Gastrocnemius medialis (tissue), 4 donors: ENCODE measurements around the gene PSMC1. TPM values are rescaled to one million over a fixed set of nuclear protein-coding genes. Genes with fewer than 3 reads are reported as not detected.
A peak's percentile ranks its signal among the peaks of the same experiment; 100 is the strongest.

Experiments used
- ATAC-seq, 2 donors: fragments of 150-250 bp; one replicate each; pipeline ENCODE4 v1.9.1; 2016
- DNase-seq, 2 donors: peaks; one replicate each; pipeline ENCODE4 v3.0.0-alpha.2; 2019
- H3K27ac ChIP-seq, 4 donors: fragments of 200-600 bp; sonication (generic); 1 replicate in 1 of 4; 2 replicates in 3 of 4; pipeline ENCODE4 v1.5.1; 2016 to 2018; ENCODE audit warnings: mild to moderate bottlenecking in 2 of 4, moderate library complexity in 1 of 4
- H3K27me3 ChIP-seq, 3 donors: fragments of 200-600 bp; sonication (generic) in 2 of 3; 1 replicate in 1 of 3; 2 replicates in 2 of 3; pipeline versions ENCODE4 v1.5.1 to v1.6.0; 2016 to 2019; ENCODE audit warnings: mild to moderate bottlenecking in 1 of 3, moderate library complexity in 1 of 3
- H3K36me3 ChIP-seq, 2 donors: fragments of 200-600 bp; sonication (generic) in 1 of 2; one replicate each; pipeline ENCODE4 v1.5.1; 2017 to 2018
- H3K4me1 ChIP-seq, 2 donors: fragments of 200-600 bp; sonication (generic) in 1 of 2; one replicate each; pipeline ENCODE4 v1.5.1; 2016 to 2017; ENCODE audit warnings: mild to moderate bottlenecking in 2 of 2
- H3K4me3 ChIP-seq, 4 donors: fragments of 200-600 bp; sonication (generic) in 3 of 4; 1 replicate in 1 of 4; 2 replicates in 3 of 4; pipeline ENCODE4 v1.5.1; 2016 to 2019; ENCODE audit warnings: mild to moderate bottlenecking in 2 of 4
- H3K9me3 ChIP-seq, 3 donors: fragments of 200-600 bp; sonication (generic) in 2 of 3; 1 replicate in 1 of 3; 2 replicates in 2 of 3; pipeline ENCODE4 v1.5.1; 2016 to 2019
- POLR2A ChIP-seq, 2 donors: fragments of 450-650 bp; IDR thresholded peaks; one replicate each; pipeline ENCODE4 v1.6.1; 2017; ENCODE audit warnings: antibody characterized with exemption in 2 of 2, mild to moderate bottlenecking in 2 of 2, moderate library complexity in 2 of 2
- in situ Hi-C, 4 donors: fragments of 200-750 bp; cut with MboI; loops; one replicate each; pipeline versions ENCODE4 v1.15.0 to v1.8.0; 2017; ENCODE audit warnings: low sequenced_read_pairs in 4 of 4
- intact Hi-C: fragments of 100-400 bp; cut with DNase I; formaldehyde crosslinking; loops from one replicate; pipeline ENCODE4 v1.15.1; 2023; ENCODE audit warnings: low total_unique reads
- total RNA-seq, 4 donors: library from RNA; depleted of rRNA; stranded (reverse); fragments of >200 nt; gene quantifications; one replicate each; pipeline versions ENCODE4 v1.1.0 to v1.2.3, GENCODE V29; 2016
- TF ChIP-seq, protein P1 (sequence below), 5 experiments: fragments of 450-650 bp in 3 of 5; fragments of 200-600 bp in 2 of 5; sonication (generic) in 2 of 5; IDR thresholded peaks in 4 of 5; conservative IDR thresholded peaks in 1 of 5; 1 replicate in 4 of 5; 2 replicates in 1 of 5; pipeline ENCODE4 v1.5.1; 2016 to 2019; ENCODE audit warnings: antibody characterized with exemption in 5 of 5, mild to moderate bottlenecking in 3 of 5, moderate library complexity in 3 of 5

PSMC1 gene
- total RNA-seq, 4 donors from 2014 or later: 374 to 642 (median 528) TPM

- Histone ChIP-seq H3K27me3 (no peaks in the 10 kb centered on the region), H3K4me3 (no peak overlapping the region), H3K27ac (no peak overlapping the region), H3K9me3 (no peaks in the 10 kb centered on the region), H3K4me1 (no peaks in the 10 kb centered on the region), H3K36me3 (peaks cover 0 to 94% of the 10 kb centered on the region in 2 donors)
- intact Hi-C loops: no loop called here
- TF ChIP-seq POLR2A (IDR thresholded peaks at IDR 0.05): no peak
- TF ChIP-seq, protein P1, sequence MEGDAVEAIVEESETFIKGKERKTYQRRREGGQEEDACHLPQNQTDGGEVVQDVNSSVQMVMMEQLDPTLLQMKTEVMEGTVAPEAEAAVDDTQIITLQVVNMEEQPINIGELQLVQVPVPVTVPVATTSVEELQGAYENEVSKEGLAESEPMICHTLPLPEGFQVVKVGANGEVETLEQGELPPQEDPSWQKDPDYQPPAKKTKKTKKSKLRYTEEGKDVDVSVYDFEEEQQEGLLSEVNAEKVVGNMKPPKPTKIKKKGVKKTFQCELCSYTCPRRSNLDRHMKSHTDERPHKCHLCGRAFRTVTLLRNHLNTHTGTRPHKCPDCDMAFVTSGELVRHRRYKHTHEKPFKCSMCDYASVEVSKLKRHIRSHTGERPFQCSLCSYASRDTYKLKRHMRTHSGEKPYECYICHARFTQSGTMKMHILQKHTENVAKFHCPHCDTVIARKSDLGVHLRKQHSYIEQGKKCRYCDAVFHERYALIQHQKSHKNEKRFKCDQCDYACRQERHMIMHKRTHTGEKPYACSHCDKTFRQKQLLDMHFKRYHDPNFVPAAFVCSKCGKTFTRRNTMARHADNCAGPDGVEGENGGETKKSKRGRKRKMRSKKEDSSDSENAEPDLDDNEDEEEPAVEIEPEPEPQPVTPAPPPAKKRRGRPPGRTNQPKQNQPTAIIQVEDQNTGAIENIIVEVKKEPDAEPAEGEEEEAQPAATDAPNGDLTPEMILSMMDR (IDR thresholded peaks at IDR 0.05 in 4 of 5, conservative IDR thresholded peaks at IDR 0.05 in 1 of 5): no peak
- no peak for ATAC-seq
- no peak for DNase-seq
- in situ Hi-C loops: loop anchor here in 2 of 4 donors (25.0 kb wide), 1 partner anchor 304 kb away; the partner anchor contains the start of genes EFCAB11 (in 2 of the 2) and TDP1 (in 2 of the 2)
Observed at GRCh38 chr14:90266441-90267154, 10.2 kb downstream of the PSMC1 start.

GRCh38 chr14:90268420-90268819, 12.1 kb downstream of the PSMC1 start:
- H3K36me3 ChIP-seq: peaks cover 0 to 96% of the 10 kb centered on the region in 2 donors
- no peaks in the 10 kb centered on the region for H3K4me1 ChIP-seq
- DNase-seq: no peak
- TF ChIP-seq POLR2A (IDR thresholded peaks at IDR 0.05): no peak
- TF ChIP-seq, protein P1 (IDR thresholded peaks at IDR 0.05 in 4 of 5, conservative IDR thresholded peaks at IDR 0.05 in 1 of 5): no peak
- intact Hi-C loops: no loop called here
- in situ Hi-C loops: loop anchor here in 2 of 4 donors (25.0 kb wide), 1 partner anchor 306 kb away; the partner anchor contains the start of genes EFCAB11 (in 2 of the 2) and TDP1 (in 2 of the 2)
- no peak overlapping the region for H3K4me3 ChIP-seq
- ATAC-seq: no peak
- H3K27me3 ChIP-seq: no peaks in the 10 kb centered on the region
- no peak overlapping the region for H3K27ac ChIP-seq
- no peaks in the 10 kb centered on the region for H3K9me3 ChIP-seq

DNA sequence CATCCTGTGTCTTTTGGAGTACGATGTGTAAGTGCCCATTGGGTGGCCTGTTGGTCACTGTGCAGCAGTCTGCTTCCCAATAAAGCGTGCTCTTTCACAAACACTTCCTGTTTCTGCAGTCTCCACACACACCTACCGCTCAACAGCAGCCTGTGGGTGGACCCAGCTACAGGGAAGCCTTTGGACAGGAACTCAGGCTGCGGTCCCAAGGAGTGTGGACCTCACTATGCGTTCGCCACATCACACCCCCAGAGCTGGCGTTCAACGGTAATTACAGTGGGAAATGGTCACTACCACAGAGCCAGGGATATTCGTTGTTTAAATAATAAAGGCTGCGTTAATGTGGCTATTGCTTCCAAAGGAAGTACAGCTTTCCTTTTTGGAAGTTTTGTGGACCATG, 16.2 kb downstream of the PSMC1 start:
- in situ Hi-C loops: loop anchor here in 2 of 4 donors (25.0 kb wide), 1 partner anchor 310 kb away; the partner anchor contains the start of genes EFCAB11 (in 2 of the 2) and TDP1 (in 2 of the 2)
- ATAC-seq: no peak

DNA sequence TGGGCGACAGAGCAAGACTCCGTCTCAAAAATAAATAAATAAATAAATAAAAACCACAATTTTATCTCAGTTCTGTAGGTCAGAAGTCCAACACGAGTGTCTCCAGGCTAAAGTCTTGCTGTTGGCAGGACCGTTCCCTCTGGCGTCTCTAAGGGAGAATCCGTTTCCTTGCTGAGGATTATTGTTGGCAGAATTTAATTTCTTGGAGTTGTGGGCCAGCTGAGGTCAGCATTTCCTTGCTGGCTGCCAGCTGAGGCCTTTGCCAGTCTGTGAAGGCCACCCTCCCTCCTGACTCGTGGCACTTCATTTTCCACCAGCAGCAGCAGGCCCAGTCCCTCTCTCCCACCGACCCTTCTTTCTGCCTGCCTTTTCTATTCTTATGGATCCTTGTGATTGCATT, 17.2 kb downstream of the PSMC1 start:
- Histone ChIP-seq H3K4me1 (peaks cover 0 to 9% of the 10 kb centered on the region in 2 donors), H3K36me3 (peaks cover 0 to 76% of the 10 kb centered on the region in 2 donors), H3K27me3 (no peaks in the 10 kb centered on the region), H3K4me3 (no peak overlapping the region), H3K9me3 (no peaks in the 10 kb centered on the region), H3K27ac (peak overlapping the region in 3 of 4 donors; percentile 21 to 47 (median 47))
- ATAC-seq: peak in 1 of 2 donors; percentile 42
- intact Hi-C loops: loop anchor here (5.0 kb wide), 1 partner anchor 586 kb away; no protein-coding TSS in a partner anchor
- no peak for DNase-seq
- in situ Hi-C loops: loop anchor here in 2 of 4 donors (25.0 kb wide), 1 partner anchor 311 kb away; the partner anchor contains the start of genes EFCAB11 (in 2 of the 2) and TDP1 (in 2 of the 2)
- TF ChIP-seq POLR2A (IDR thresholded peaks at IDR 0.05): no peak
- TF ChIP-seq, protein P1 (IDR thresholded peaks at IDR 0.05 in 4 of 5, conservative IDR thresholded peaks at IDR 0.05 in 1 of 5): no peak

More for the DNA sequence above, 16.2 kb downstream of the PSMC1 start:
- Histone ChIP-seq H3K4me1 (peaks cover 0 to 9% of the 10 kb centered on the region in 2 donors), H3K27me3 (no peaks in the 10 kb centered on the region), H3K4me3 (no peak overlapping the region), H3K9me3 (no peaks in the 10 kb centered on the region), H3K36me3 (peaks cover 0 to 76% of the 10 kb centered on the region in 2 donors), H3K27ac (peak overlapping the region in 2 of 4 donors; percentile 47)
- intact Hi-C loops: loop anchor here (5.0 kb wide), 1 partner anchor 585 kb away; no protein-coding TSS in a partner anchor
- DNase-seq: no peak
- TF ChIP-seq, protein P1 (IDR thresholded peaks at IDR 0.05 in 4 of 5, conservative IDR thresholded peaks at IDR 0.05 in 1 of 5): no peak
- no peak for TF ChIP-seq POLR2A (IDR thresholded peaks at IDR 0.05)
